Stimulated activated CD4-positive, alpha-beta T cell treated with anti-CD3 and anti-CD28 coated beads, Interleukin-1b, Interleukin-23, amount 100 ng/mL, for 4 hours (primary cell): ENCODE data around the gene CYP27C1.

ENCODE experiments used
- DNase-seq, 2 donors: peaks; one replicate each; pipeline ENCODE4 v3.0.0-alpha.2; 2020; ENCODE audit warnings: low read depth in 2 of 2

Gene CYP27C1

GRCh38 chr2:127193164-127193966 lies 26.7 kb downstream of the CYP27C1 start:
- DNase-seq = no peak

- DNase-seq = no peak
These were observed 28.5 kb downstream of the CYP27C1 start for GRCh38 chr2:127191331-127192219.

DNA sequence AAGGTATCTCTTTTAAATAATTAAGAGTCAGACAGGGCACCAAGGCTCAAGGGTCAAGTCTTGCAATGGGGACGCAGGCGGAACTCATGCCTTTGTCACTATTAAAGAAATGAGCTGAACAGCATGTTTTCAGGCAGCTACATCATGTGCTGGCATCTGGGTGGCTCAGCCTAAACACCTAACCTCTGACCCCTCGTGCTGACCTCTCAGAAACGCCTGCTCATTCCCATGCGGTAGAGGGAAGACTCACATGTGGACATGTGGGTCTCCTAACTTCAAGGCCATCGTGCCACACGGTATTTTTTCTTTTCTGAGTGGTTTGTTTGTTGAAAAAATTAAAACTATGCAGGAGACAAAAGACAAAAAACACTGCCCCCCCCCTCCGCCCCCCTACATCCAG lies 31.3 kb downstream of the CYP27C1 start:
- no peak for DNase-seq

DNA sequence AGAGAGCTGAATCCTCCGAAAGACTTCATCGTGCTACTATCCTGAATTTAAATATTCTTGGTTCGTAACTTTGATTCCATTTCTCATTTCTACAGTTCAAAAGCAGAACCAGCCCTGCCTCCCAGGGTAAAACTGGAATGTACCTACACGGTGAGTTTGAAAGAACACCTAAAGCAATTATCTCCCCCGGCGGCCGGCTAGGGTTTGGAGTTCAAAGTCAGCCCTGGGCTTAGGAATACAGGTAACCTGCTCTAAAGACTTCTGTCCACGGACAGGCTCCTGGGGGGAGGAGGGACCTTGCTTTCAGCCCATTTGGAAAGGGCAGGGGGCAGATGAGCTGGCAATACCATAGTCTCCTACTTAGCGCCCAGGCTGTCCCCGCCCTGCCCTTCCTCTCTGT lies 32.3 kb downstream of the CYP27C1 start:
- DNase-seq = no peak

DNA sequence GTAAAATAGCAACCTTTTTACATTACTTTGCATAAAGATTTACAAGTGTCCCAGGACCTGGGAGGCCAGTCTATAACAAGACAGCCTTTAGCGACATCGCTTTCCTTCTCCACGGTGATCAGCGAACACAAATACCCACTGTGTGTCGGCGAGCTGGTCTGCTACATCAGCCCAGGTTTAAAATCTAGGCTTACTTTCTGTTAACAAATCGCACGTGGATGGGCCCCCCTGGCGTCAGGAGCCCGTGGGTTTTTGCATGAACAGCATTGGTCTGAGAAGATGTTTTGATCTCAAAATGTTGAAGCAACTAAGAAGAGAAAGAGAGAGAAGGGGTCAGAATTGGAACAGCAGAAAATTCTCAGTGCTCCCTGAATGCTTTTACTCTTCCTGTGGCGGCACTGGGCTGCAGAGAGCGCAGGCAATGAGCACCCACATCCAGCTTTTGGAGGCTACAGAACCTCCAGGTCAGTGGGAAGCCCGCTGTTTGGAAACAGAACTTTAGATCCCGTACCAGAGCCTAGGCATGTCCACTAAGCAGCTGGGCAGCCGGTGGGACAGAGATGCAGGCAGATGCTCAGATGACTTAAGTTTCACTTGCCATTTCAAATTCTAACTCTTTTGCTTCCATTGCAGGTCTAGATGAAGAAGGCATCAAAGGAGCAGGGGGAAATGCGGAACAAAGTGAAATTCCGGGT lies 32.9 kb downstream of the CYP27C1 start:
- DNase-seq = no peak

GRCh38 chr2:127185705-127186104 lies 34.4 kb downstream of the CYP27C1 start:
- DNase-seq = no peak

- no peak for DNase-seq
These were observed 35.0 kb downstream of the CYP27C1 start for GRCh38 chr2:127185093-127185492.

DNA sequence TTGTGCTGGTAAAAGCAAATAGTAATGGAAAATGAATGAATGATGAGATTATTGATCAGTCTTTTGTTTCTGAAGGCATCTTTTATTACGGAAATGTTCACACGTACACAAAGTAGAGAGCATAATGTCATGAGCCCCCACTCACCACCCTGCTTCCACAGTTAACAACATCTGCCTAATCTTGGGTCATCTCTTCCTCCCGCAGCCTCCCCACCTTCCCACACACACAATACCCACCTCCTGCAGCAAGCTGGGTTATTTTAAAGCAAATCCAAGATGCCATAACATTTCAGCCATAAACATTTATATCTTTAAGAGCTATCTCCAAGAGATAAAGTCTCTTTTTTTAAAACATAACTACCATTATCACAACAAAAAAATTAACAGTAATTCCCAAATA lies 36.3 kb downstream of the CYP27C1 start:
- no peak for DNase-seq

- no peak for DNase-seq
These were observed 37.3 kb downstream of the CYP27C1 start for GRCh38 chr2:127182626-127183458.

GRCh38 chr2:127181851-127182250 lies 38.2 kb downstream of the CYP27C1 start:
- no peak for DNase-seq

DNA sequence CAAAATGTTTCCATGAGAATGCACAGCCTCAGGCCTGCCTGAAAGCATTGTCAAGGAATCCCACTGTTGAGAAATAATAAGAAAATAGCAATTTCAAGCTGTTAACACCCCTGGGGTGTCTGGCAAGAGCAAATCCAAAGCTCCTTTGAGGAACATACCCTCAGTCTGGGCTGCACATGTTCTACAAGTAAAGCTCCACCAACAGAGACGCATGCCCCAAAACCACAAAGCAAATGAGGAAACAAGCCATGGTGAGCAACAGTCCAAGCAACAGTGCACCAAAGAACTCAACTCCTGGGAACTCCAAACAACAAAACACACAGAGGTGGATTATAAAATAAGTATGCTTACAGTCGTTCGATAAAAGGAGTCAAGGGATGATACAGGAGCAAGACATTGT lies 40.3 kb downstream of the CYP27C1 start:
- DNase-seq = no peak

GRCh38 chr2:127177617-127178263 lies 42.4 kb downstream of the CYP27C1 start:
- no peak for DNase-seq

- no peak for DNase-seq
These were observed 43.5 kb downstream of the CYP27C1 start for GRCh38 chr2:127176371-127177311.

DNA sequence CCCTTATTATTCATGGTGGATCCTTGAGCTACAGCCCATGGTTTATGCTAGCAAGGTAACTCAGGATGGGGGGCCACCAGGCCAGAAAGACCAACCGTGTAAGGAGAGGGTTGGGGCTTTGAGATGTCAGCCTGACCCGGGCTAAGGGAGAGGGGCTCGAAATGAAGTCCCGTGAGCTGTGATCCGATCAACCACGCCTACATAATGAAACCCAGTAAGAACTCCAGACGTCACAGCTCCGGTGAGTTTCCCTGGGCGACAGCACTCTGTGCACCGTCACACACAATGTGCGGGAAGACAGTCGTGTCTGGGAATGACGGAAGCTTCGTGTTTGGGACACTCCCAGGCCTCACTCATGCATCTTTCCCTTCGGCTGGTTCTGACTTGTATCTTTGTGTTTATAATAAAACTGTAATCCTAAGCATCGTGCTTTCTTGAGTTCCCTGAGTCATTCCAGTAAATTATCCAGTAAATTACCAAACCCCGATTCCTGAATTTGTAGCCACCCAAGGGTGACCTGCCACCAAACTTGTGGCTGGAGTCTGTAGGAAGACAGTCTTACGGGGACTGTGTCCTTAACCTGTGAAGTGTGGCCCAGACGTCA lies 44.2 kb downstream of the CYP27C1 start:
- DNase-seq = no peak

- DNase-seq = no peak
These were observed 44.9 kb downstream of the CYP27C1 start for GRCh38 chr2:127175041-127175721.

DNA sequence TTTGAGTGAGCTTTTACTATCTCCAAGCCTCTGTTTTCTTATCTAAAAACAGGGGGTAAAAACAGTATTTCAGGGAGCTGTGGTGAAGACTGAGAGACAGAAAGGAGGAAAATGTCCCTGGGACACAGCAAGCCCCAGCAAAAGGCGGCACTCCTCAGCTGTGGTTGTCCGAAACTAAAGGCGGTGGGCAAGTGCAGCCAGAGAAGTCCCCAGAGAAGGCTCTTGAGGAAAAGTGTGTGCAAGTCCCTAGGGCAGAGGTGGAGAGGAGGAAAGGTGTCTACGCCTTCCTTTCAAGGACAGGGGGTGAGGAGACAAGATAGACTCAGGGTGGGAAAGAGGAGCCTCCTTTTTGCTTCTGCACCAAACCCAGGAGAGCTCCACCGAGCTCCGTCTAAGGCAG lies 45.5 kb downstream of the CYP27C1 start:
- no peak for DNase-seq

- no peak for DNase-seq
These were observed 46.0 kb downstream of the CYP27C1 start for GRCh38 chr2:127174136-127174535.

DNA sequence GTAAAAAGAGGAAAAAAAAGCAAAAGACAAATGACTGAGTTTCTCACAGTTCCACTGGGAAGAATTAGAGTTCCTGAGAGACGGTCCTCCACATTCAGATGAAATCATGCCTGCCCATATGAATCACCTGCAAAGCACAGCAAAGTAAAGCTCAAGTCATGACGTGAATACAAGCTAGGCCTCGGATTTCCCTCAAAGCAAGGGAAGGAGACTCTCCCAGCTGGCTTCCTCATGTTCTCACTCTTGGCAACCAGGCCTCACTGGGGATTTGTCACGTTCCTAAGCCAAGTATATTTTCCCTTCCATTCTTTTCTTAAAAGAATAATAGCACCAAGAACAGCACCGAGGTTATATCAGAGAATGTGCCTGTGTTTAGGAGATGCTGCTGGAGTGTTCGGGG lies 47.0 kb downstream of the CYP27C1 start:
- no peak for DNase-seq

DNA sequence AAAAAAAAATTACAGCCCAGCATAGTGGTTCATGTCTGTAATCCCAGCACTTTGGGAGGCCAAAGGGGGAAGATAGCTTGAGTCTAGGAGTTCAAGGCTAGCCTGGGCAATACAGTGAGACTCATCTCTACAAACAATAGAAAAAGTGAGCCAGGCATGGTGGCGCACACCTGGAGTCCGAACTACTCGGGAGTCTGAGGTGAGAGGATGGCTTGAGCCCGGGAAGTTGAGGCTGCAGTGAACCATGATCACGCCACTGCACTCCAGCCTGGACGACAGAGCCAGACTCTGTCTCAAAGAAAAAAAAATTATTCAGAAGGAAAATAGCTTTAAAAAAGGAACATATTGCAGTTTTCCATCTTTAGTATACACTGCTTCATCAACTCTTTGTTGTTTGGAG lies 47.8 kb downstream of the CYP27C1 start:
- DNase-seq = no peak
